Measurements from ENCODE around the gene FCHSD2. TPM values are rescaled to one million over a fixed set of nuclear protein-coding genes. Genes with fewer than 3 reads are reported as not detected.

FCHSD2 gene
- total and polyA plus RNA-seq, 2 donors (not counting 3 experiments of a cell fraction or from before 2014, with no cell fraction given): 20.8 to 56.9 TPM

GRCh38 chr11:73001615-73002014 is 140.5 kb downstream of the FCHSD2 start:
- FAIRE-seq (no peak), DNase-seq (ENCODE audit: low read depth, low spot score) (peak; percentile 55)
- CTCF ChIA-PET: no interaction called here
- Histone ChIP-seq H3K79me2 (ENCODE audit: control insufficient read depth, insufficient read depth, low read length) (peaks cover 19% of the 10 kb centered on the region), H3K4me3 (replicated peaks in 1 of 3; ENCODE audit: insufficient read depth in 1 of 3, low read depth in 1 of 3, low read length in 3 of 3) (no peak overlapping the region), H2AFZ (ENCODE audit: low read depth, low read length) (no peak overlapping the region), H3K4me1 (ENCODE audit: control insufficient read depth, extremely low read depth, insufficient read depth, low read length) (no peaks in the 10 kb centered on the region), H3K9me1 (replicated peaks; ENCODE audit: control insufficient read depth, extremely low read depth, insufficient read depth, low read length) (no peaks in the 10 kb centered on the region), H3K4me2 (ENCODE audit: insufficient read depth, low read length) (no peak overlapping the region), H3K9me3 (replicated peaks; ENCODE audit: control insufficient read depth, insufficient read depth, low read length) (no peaks in the 10 kb centered on the region), H3K36me3 (ENCODE audit: control insufficient read depth in 2 of 2, extremely low read depth in 1 of 2, insufficient read depth in 2 of 2, low read length in 2 of 2) (no peaks in the 10 kb centered on the region), H3K9ac (replicated peaks; ENCODE audit: extremely low read depth, insufficient read depth, low read length) (no peak overlapping the region), H3K27me3 (ENCODE audit: control insufficient read depth in 2 of 2, insufficient read depth in 2 of 2, low read length in 2 of 2) (no peaks in the 10 kb centered on the region), H3K27ac (ENCODE audit: insufficient read depth, low read depth, low read length) (no peak overlapping the region), H4K20me1 (replicated peaks; ENCODE audit: control insufficient read depth, extremely low read depth, insufficient read depth, low read length) (no peaks in the 10 kb centered on the region)
- BruUV-seq (replicated peaks): no TSS peak
- intact Hi-C loops (cut with micrococcal nuclease): no loop called here
- no peak for TF ChIP-seq CTCF (IDR thresholded peaks at IDR 0.05; ENCODE audit: extremely low read depth in 1 of 2, insufficient read depth in 1 of 2, low read depth in 1 of 2, low read length in 2 of 2)
- TF ChIP-seq GATA2 (IDR thresholded peaks at IDR 0.05; ENCODE audit: insufficient read depth, insufficient read length, low read depth, low read length): no peak
- no peak for TF ChIP-seq EZH2 (IDR thresholded peaks at IDR 0.05; ENCODE audit: borderline replicate concordance, low read depth, low read length, severe bottlenecking)
- TF ChIP-seq FOS (IDR thresholded peaks at IDR 0.05; ENCODE audit: borderline replicate concordance, insufficient read depth, low read length): no peak
- TF ChIP-seq POLR2AphosphoS5 (IDR thresholded peaks at IDR 0.05; ENCODE audit: insufficient read depth, low read depth, low read length): no peak
- no peak for TF ChIP-seq MYC (IDR thresholded peaks at IDR 0.05; ENCODE audit: low read depth, low read length)
- no peak for TF ChIP-seq POLR2A (IDR thresholded peaks at IDR 0.05; ENCODE audit: low read depth, low read length)
- no peak for TF ChIP-seq JUN (IDR thresholded peaks at IDR 0.05; ENCODE audit: borderline replicate concordance, insufficient read depth, insufficient read length, low read depth)
- no peak for TF ChIP-seq MAX (IDR thresholded peaks at IDR 0.05; ENCODE audit: insufficient read depth, insufficient read length)
- dilution Hi-C loops (cut with MboI; ENCODE audit: extremely low pct_ligation_motif_present, low sequenced_read_pairs): no loop called here
- POLR2A ChIA-PET: no interaction called here

All from endothelial cell of umbilical vein (primary cell).